Kidney (tissue), 14 donors: Measurements from ENCODE around the gene WDFY2. TPM values are rescaled to one million over a fixed set of nuclear protein-coding genes. Genes with fewer than 3 reads are reported as not detected.
"Not testable (repeated sequence)": the region's sequence is repeated elsewhere in the genome, so short reads cannot be mapped to it uniquely, and the experiment has no call there.

Experiments used
- DNase-seq, 5 donors: peaks; one replicate each; pipeline ENCODE4 v3.0.0-alpha.2; 2013 to 2020
- FAIRE-seq: peaks from 2 replicates; lab custom pipeline; 2012; peaks lifted over from hg19 to GRCh38; lab: Jason Lieb, UNC
- H3K27ac ChIP-seq, 2 donors: one replicate each; pipeline ENCODE4 v1.7.0; 2013; ENCODE audit warnings: low read depth in 2 of 2, low read length in 2 of 2, inconsistent platforms in 1 of 2
- H3K27me3 ChIP-seq: one replicate; pipeline ENCODE4 v1.7.1; 2013; ENCODE audit warnings: low read length, inconsistent platforms; ENCODE audit not compliant: control insufficient read depth, insufficient read depth
- H3K36me3 ChIP-seq, 3 donors: one replicate each; pipeline versions ENCODE4 v1.7.0 to v1.7.1; 2013; ENCODE audit warnings: low read length in 3 of 3, control low read depth in 1 of 3, inconsistent platforms in 1 of 3; ENCODE audit not compliant: insufficient read depth in 3 of 3, control insufficient read depth in 2 of 3
- H3K4me1 ChIP-seq, 3 donors: one replicate each; pipeline versions ENCODE4 v1.7.0 to v1.7.1; 2013; ENCODE audit warnings: low read length in 3 of 3, inconsistent platforms in 1 of 3, low read depth in 1 of 3; ENCODE audit not compliant: control insufficient read depth in 2 of 3, insufficient read depth in 2 of 3
- H3K4me3 ChIP-seq, 3 donors: one replicate each; pipeline versions ENCODE4 v1.7.0 to v1.8.1; 2013; ENCODE audit warnings: low read length in 3 of 3, control low read depth in 1 of 3, inconsistent platforms in 1 of 3
- H3K9ac ChIP-seq, 3 donors: one replicate each; pipeline versions ENCODE4 v1.7.0 to v1.7.1; 2013; ENCODE audit warnings: low read length in 3 of 3, control low read depth in 1 of 3, inconsistent platforms in 1 of 3
- H3K9me3 ChIP-seq, 3 donors: one replicate each; pipeline versions ENCODE4 v1.7.0 to v1.7.1; 2013; ENCODE audit warnings: low read length in 3 of 3, control low read depth in 1 of 3, inconsistent platforms in 1 of 3; ENCODE audit not compliant: control insufficient read depth in 2 of 3, insufficient read depth in 1 of 3
- CTCF ChIP-seq: IDR thresholded peaks from 3 replicates; pipeline ENCODE4 v1.5.1; 2012; ENCODE audit warnings: mild to moderate bottlenecking, moderate library complexity, borderline replicate concordance; ENCODE audit not compliant: insufficient read depth; ENCODE audit errors: extremely low read depth
- intact Hi-C: fragments of 100-400 bp; cut with DNase I; formaldehyde crosslinking; loops from one replicate; pipeline ENCODE4 v1.11.1; 2022
- polyA plus RNA-seq: library from polyadenylated mRNA; stranded (reverse); fragments of 350-450 nt; fragmentation: Illumina TruSeq; extraction: RNeasy Lipid Tissue Mini Kit (QIAGEN cat#74804); gene quantifications from one replicate; pipeline ENCODE4 v1.2.3, GENCODE V29; 2014; ENCODE audit warnings: low read depth, low replicate concordance; ENCODE audit not compliant: insufficient read depth
- total RNA-seq: library from RNA; stranded (reverse); fragmentation: NEBNext Ultra II Directional; extraction: Animal tissue kit (Norgen Biotek cat#: 25700); gene quantifications from one replicate; pipeline ENCODE4 v1.2.1, GENCODE V29; 2021
- donor health status: control.
- donor health status: control.
- donor health status: control.
- donor health status: control.
- donor health status: control.
- donor health status: DM: yes; HTN: yes; CAD: no.
- donor health status: Normal renal cell carcinoma (clear cell type).

Gene WDFY2
- total and polyA plus RNA-seq, 2 donors from 2014 or later, result 4.8 to 13.0 TPM

DNA sequence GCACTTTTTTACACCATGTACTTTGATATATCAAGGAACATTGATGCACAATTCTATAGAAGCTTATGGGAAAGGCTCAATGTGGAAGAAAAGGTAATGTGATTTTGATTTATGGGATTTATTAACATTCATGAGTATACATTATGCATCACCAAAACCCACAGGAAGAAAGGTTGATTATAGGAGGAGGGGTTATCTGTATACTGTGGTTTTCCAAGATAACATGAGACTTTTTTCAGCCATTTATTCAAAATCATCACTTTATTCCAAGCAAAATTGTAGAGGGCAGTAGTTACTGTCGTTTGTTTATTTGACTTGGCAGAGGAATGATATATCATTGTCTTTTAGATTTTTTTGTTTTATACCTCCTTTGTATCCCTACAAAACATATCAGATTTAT, 54.9 kb downstream of the WDFY2 start:
- no peak for DNase-seq
- no peak for TF ChIP-seq CTCF
- H3K27ac ChIP-seq, result no peak overlapping the region
- H3K9ac ChIP-seq, result no peak overlapping the region
- peaks cover 4 to 27% (median 12%) of the 10 kb centered on the region in 3 donors for H3K4me1 ChIP-seq
- H3K27me3 ChIP-seq, result no peaks in the 10 kb centered on the region
- H3K9me3 ChIP-seq, result no peaks in the 10 kb centered on the region
- H3K36me3 ChIP-seq, result no peaks in the 10 kb centered on the region
- H3K4me3 ChIP-seq, result no peak overlapping the region
- intact Hi-C loops, result no loop called here
- no peak for FAIRE-seq

- H3K4me3 ChIP-seq, H3K9ac ChIP-seq, DNase-seq, H3K9me3 ChIP-seq, FAIRE-seq, H3K27ac ChIP-seq, intact Hi-C loops, H3K36me3 ChIP-seq, H3K27me3 ChIP-seq: not testable (repeated sequence)
- H3K4me1 ChIP-seq, result peaks cover 4 to 29% (median 16%) of the 10 kb centered on the region in 3 donors
These were observed 56.4 kb downstream of the WDFY2 start for GRCh38 chr13:51640696-51641095.

DNA sequence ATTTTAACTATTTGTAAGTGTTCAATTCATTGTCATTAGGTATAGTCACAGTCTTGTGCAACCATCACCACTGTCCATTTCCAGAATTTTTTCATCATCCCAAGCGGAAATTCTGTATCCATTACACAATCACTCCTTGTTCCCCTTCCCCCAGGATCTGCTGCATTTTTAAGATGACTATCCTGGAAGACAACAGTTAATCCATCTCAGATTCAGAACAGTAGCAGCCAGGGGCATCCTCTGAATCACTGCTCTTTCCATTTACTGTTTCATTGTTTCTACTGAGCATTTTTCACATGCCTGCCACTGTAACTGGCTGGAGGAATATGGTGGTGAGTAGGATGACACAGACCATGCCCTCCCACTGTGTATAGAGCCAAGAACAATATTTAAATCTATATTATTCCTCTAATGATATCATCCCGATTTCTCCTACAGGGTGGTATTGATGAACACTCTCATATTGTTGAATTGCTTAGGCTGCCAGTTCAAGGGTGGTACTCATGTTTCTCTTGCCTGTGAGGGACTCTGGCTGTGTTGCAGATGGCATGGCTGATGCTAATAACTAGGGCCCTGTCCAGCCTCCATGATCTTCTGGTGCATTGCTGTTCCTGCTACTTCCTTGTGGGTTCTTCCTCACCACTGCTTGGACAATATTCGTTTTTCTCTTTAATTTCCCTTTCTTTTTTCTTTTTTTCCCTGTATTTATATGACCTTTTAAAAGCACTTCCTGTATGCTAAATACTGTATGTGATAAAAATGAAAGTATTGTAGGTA, 59.0 kb downstream of the WDFY2 start:
- Histone ChIP-seq H3K36me3 (no peaks in the 10 kb centered on the region), H3K4me3 (no peak overlapping the region), H3K9ac (no peak overlapping the region), H3K4me1 (peaks cover 4 to 8% (median 7%) of the 10 kb centered on the region in 3 donors), H3K9me3 (no peaks in the 10 kb centered on the region), H3K27me3 (no peaks in the 10 kb centered on the region), H3K27ac (no peak overlapping the region)
- no peak for TF ChIP-seq CTCF
- intact Hi-C loops, result no loop called here
- FAIRE-seq (no peak), DNase-seq (no peak)

- peaks cover 4 to 8% (median 4%) of the 10 kb centered on the region in 3 donors for H3K4me1 ChIP-seq
- no peak overlapping the region for H3K27ac ChIP-seq
- intact Hi-C loops, result no loop called here
- H3K36me3 ChIP-seq, result no peaks in the 10 kb centered on the region
- H3K27me3 ChIP-seq, result no peaks in the 10 kb centered on the region
- no peak overlapping the region for H3K4me3 ChIP-seq
- no peak overlapping the region for H3K9ac ChIP-seq
- DNase-seq (peak in 2 of 5 donors; percentile 68 to 72), FAIRE-seq (no peak)
- no peak for TF ChIP-seq CTCF
- no peaks in the 10 kb centered on the region for H3K9me3 ChIP-seq
These were observed 59.6 kb downstream of the WDFY2 start for GRCh38 chr13:51643882-51644281.
